HepG2 (cell line): ENCODE results near the gene MBD3. TPM values are rescaled to one million over a fixed set of nuclear protein-coding genes. Genes with fewer than 3 reads are reported as not detected.
A peak's percentile ranks its signal among the peaks of the same experiment; 100 is the strongest.

Experiments used
- AGO1 ChIP-seq: fragments of 200-400 bp; formaldehyde crosslinking; IDR thresholded peaks from 2 replicates; pipeline ENCODE4 v1.6.1; 2017; ENCODE audit warnings: mild to moderate bottlenecking, low read depth, low read length, moderate library complexity; ENCODE audit not compliant: poor library complexity, severe bottlenecking
- CBX2 ChIP-seq, 2 experiments: fragments of 200-600 bp in 1 of 2; sonication (generic); formaldehyde crosslinking in 1 of 2; IDR thresholded peaks; 2 replicates each; pipeline versions ENCODE4 v1.7.0 to v1.8.1; 2018 to 2022; ENCODE audit warnings: low read depth in 2 of 2, low read length in 1 of 2, mild to moderate bottlenecking in 1 of 2, missing genetic modification reagents in 1 of 2
- EED ChIP-seq: sonication (generic); formaldehyde crosslinking; IDR thresholded peaks from 2 replicates; pipeline ENCODE4 v1.5.0; 2020; ENCODE audit warnings: mild to moderate bottlenecking, missing genetic modification reagents
- FOXK2 ChIP-seq: fragments of 450-650 bp; IDR thresholded peaks from 2 replicates; pipeline ENCODE4 v1.6.1; 2016
- HNF4G ChIP-seq, 2 experiments: sonication (generic) in 1 of 2; formaldehyde crosslinking in 1 of 2; IDR thresholded peaks; 2 replicates each; pipeline versions ENCODE4 v1.4.0 to v1.6.1; 2011 to 2020; ENCODE audit warnings: borderline replicate concordance in 2 of 2, low read depth in 2 of 2, mild to moderate bottlenecking in 2 of 2, low read length in 1 of 2, missing genetic modification reagents in 1 of 2, moderate library complexity in 1 of 2
- HNRNPH1 ChIP-seq: fragments of 200-400 bp; formaldehyde crosslinking; optimal IDR thresholded peaks from 2 replicates; pipeline ENCODE3; 2017; ENCODE audit warnings: mild to moderate bottlenecking, low read depth, low read length
- KLF9 ChIP-seq: IDR thresholded peaks from 2 replicates; pipeline ENCODE4 v1.6.1; 2016; ENCODE audit warnings: low read depth
- MED8 ChIP-seq: sonication (generic); formaldehyde crosslinking; IDR thresholded peaks from 2 replicates; pipeline ENCODE4 v1.8.1; 2023; ENCODE audit warnings: mild to moderate bottlenecking, missing genetic modification reagents; ENCODE audit not compliant: insufficient replicate concordance
- NPAS2 ChIP-seq: sonication (generic); formaldehyde crosslinking; IDR thresholded peaks from 2 replicates; pipeline ENCODE4 v1.8.0; 2022; ENCODE audit warnings: mild to moderate bottlenecking, missing genetic modification reagents, borderline replicate concordance
- NR2F1 ChIP-seq, 2 experiments: fragments of 450-650 bp in 1 of 2; formaldehyde crosslinking in 1 of 2; IDR thresholded peaks; 2 replicates each; pipeline versions ENCODE4 v1.5.0 to v1.6.1; 2016 to 2020; ENCODE audit warnings: mild to moderate bottlenecking in 1 of 2, missing compliant biosample characterization in 1 of 2, missing genetic modification reagents in 1 of 2, moderate library complexity in 1 of 2
- RFXAP ChIP-seq: sonication (generic); formaldehyde crosslinking; IDR thresholded peaks from 2 replicates; pipeline ENCODE4 v1.4.0; 2020; ENCODE audit warnings: missing genetic modification reagents, borderline replicate concordance
- TAF15 ChIP-seq: fragments of 200-400 bp; formaldehyde crosslinking; IDR thresholded peaks from one replicate; pipeline ENCODE4 v1.6.1; 2018; ENCODE audit warnings: mild to moderate bottlenecking, low read depth, low read length; ENCODE audit not compliant: poor library complexity, severe bottlenecking
- ZC3H13 ChIP-seq: sonication (generic); formaldehyde crosslinking; IDR thresholded peaks from 2 replicates; pipeline ENCODE4 v1.8.1; 2023; ENCODE audit warnings: mild to moderate bottlenecking, missing genetic modification reagents, moderate library complexity
- ZC3H4 ChIP-seq: sonication (generic); formaldehyde crosslinking; IDR thresholded peaks from 2 replicates; pipeline ENCODE4 v1.4.0; 2020; ENCODE audit warnings: missing genetic modification reagents, borderline replicate concordance
- ZFP36L1 ChIP-seq: sonication (generic); formaldehyde crosslinking; IDR thresholded peaks from 2 replicates; pipeline ENCODE4 v1.8.0; 2022; ENCODE audit warnings: mild to moderate bottlenecking, missing genetic modification reagents, moderate library complexity
- ZNF224 ChIP-seq: sonication (generic); formaldehyde crosslinking; IDR thresholded peaks from 2 replicates; pipeline ENCODE4 v1.5.0; 2020; ENCODE audit warnings: mild to moderate bottlenecking, missing genetic modification reagents
- ZNF383 ChIP-seq: sonication (generic); formaldehyde crosslinking; IDR thresholded peaks from 2 replicates; pipeline ENCODE4 v1.4.0; 2020; ENCODE audit warnings: missing genetic modification reagents, mild to moderate bottlenecking, borderline replicate concordance
- ZNF564 ChIP-seq: sonication (generic); formaldehyde crosslinking; IDR thresholded peaks from 2 replicates; pipeline ENCODE4 v1.8.1; 2023; ENCODE audit warnings: mild to moderate bottlenecking, missing genetic modification reagents
- ZNF619 ChIP-seq: sonication (generic); formaldehyde crosslinking; IDR thresholded peaks from 2 replicates; pipeline ENCODE4 v1.4.0; 2020; ENCODE audit warnings: mild to moderate bottlenecking, missing genetic modification reagents
- polyA plus RNA-seq, 8 experiments: library from polyadenylated mRNA; depleted of rRNA in 3 of 8; stranded (reverse) in 7 of 8; unstranded in 1 of 8; fragments of >200 nt; fragmentation: Illumina TruSeq in 4 of 8; extraction: Trizol in 4 of 8; gene quantifications; 2 replicates each; pipeline versions ENCODE4 v1.2.1 to v1.2.3, GENCODE V29; 2011 to 2016; ENCODE audit warnings: low read depth in 4 of 8, missing spikeins in 1 of 8, mixed read lengths in 1 of 8; ENCODE audit not compliant: insufficient read depth in 1 of 8
- total RNA-seq, 5 experiments: library from RNA; depleted of rRNA; stranded (reverse); fragments of >200 nt; fragmentation: Illumina TruSeq; extraction: Trizol; gene quantifications; 2 replicates each; pipeline ENCODE4 v1.2.3, GENCODE V29; 2016; ENCODE audit warnings: low read depth in 1 of 5
- TF ChIP-seq, protein P1 (sequence below): IDR thresholded peaks from 2 replicates; pipeline ENCODE4 v1.6.1; 2016
- TF ChIP-seq, protein P2 (sequence below): sonication (generic); formaldehyde crosslinking; IDR thresholded peaks from 2 replicates; pipeline ENCODE4 v1.4.0; 2020; ENCODE audit warnings: missing genetic modification reagents, borderline replicate concordance

Gene MBD3
- total and polyA plus RNA-seq, 2 of the 13 experiments (the other 11 are each of a cell fraction or from before 2014, with no cell fraction given): 21.2 to 76.9 TPM

DNA sequence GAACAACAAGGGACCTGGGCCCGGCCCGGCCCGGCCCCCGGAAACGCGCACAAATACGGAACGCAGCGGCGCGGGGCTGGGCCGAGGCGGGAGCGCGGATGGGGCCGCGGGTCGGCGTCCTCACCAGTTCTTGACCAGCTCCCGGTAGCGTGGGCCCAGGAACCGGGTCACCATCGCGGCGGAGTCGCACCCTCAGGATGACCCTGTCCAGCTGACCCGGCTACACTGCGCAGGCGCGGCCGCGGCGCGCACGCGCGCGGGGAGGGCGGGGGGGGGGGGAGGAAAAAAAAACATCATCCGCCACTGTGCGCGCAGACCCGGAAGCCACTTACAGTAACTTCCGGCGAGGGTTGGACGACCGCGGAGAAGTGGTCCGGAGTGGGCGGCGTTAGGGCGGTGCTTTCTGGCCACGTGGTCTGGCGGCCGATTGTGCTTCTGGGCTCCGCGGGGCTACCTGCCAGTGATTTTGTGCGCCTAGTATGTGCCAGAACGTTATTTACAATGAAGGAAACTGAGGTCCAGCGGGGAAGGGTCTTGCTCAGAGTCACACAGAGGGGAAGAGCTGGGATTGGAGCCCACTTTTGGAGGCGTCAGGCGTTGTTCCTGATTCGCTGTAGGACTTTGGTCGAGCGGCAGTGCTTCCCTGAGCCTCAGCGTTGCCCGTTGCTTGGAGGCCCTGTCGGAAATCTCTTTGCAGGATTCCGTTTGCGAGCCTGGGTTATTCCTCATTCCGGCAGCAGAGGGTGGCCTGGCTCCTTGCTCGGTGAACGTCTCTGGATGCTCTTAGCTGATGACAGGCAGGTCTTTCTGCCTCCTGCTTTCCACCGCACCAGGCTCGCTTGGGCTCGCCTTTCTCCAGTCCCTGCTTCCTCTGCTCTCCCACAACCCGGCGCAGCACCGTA lies 12.8 kb upstream of the MBD3 start, which contains the start of gene UQCR11 (continued):
- TF ChIP-seq NR2F1 (CRISPR knock-in tag; IDR thresholded peaks at IDR 0.05) (no peak; a peak in 1 of 4 replicates), EED (CRISPR knock-in tag) (no peak; the same call in 1 of the 2 replicates), CBX2 (IDR thresholded peaks at IDR 0.05; ENCODE audit: low read depth, low read length) (no peak), CBX2 (CRISPR knock-in tag; IDR thresholded peaks at IDR 0.05; ENCODE audit: low read depth) (no peak), ZNF383 (no peak), AGO1 (no peak), TAF15 (no peak), HNRNPH1 (no peak), NPAS2 (CRISPR knock-in tag) (no peak), ZNF619 (CRISPR knock-in tag) (no peak), ZNF224 (CRISPR knock-in tag) (0 out of 2 replicates have a peak, but pooled peaks have one; percentile 49), ZC3H13 (CRISPR knock-in tag) (no peak; the same call in 1 of the 2 replicates), KLF9 (CRISPR knock-in tag) (no peak), ZNF564 (CRISPR knock-in tag) (no peak), ZC3H4 (CRISPR knock-in tag) (0 out of 2 replicates have a peak, but pooled peaks have one; percentile 67), FOXK2 (no peak), HNF4G (IDR thresholded peaks at IDR 0.05; ENCODE audit: borderline replicate concordance, low read depth, low read length) (peak; percentile 6), HNF4G (CRISPR knock-in tag; IDR thresholded peaks at IDR 0.05; ENCODE audit: borderline replicate concordance, low read depth) (0 out of 2 replicates have a peak, but pooled peaks have one; percentile 18), MED8 (CRISPR knock-in tag) (no peak), RFXAP (peak; percentile 80), ZFP36L1 (CRISPR knock-in tag) (peak; percentile 69; the same call in 1 of the 2 replicates)
- TF ChIP-seq, protein P1, sequence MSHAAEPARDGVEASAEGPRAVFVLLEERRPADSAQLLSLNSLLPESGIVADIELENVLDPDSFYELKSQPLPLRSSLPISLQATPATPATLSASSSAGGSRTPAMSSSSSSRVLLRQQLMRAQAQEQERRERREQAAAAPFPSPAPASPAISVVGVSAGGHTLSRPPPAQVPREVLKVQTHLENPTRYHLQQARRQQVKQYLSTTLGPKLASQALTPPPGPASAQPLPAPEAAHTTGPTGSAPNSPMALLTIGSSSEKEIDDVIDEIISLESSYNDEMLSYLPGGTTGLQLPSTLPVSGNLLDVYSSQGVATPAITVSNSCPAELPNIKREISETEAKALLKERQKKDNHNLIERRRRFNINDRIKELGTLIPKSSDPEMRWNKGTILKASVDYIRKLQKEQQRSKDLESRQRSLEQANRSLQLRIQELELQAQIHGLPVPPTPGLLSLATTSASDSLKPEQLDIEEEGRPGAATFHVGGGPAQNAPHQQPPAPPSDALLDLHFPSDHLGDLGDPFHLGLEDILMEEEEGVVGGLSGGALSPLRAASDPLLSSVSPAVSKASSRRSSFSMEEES: no peak
- TF ChIP-seq, protein P2, sequence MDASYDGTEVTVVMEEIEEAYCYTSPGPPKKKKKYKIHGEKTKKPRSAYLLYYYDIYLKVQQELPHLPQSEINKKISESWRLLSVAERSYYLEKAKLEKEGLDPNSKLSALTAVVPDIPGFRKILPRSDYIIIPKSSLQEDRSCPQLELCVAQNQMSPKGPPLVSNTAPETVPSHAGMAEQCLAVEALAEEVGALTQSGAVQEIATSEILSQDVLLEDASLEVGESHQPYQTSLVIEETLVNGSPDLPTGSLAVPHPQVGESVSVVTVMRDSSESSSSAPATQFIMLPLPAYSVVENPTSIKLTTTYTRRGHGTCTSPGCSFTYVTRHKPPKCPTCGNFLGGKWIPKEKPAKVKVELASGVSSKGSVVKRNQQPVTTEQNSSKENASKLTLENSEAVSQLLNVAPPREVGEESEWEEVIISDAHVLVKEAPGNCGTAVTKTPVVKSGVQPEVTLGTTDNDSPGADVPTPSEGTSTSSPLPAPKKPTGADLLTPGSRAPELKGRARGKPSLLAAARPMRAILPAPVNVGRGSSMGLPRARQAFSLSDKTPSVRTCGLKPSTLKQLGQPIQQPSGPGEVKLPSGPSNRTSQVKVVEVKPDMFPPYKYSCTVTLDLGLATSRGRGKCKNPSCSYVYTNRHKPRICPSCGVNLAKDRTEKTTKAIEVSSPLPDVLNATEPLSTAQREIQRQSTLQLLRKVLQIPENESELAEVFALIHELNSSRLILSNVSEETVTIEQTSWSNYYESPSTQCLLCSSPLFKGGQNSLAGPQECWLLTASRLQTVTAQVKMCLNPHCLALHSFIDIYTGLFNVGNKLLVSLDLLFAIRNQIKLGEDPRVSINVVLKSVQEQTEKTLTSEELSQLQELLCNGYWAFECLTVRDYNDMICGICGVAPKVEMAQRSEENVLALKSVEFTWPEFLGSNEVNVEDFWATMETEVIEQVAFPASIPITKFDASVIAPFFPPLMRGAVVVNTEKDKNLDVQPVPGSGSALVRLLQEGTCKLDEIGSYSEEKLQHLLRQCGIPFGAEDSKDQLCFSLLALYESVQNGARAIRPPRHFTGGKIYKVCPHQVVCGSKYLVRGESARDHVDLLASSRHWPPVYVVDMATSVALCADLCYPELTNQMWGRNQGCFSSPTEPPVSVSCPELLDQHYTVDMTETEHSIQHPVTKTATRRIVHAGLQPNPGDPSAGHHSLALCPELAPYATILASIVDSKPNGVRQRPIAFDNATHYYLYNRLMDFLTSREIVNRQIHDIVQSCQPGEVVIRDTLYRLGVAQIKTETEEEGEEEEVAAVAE (CRISPR knock-in tag): no peak; the same call in 1 of the 2 replicates
